T47D (cell line): ENCODE results near the gene SECTM1.
"Not testable (repeated sequence)": the region's sequence is repeated elsewhere in the genome, so short reads cannot be mapped to it uniquely, and the experiment has no call there.

Experiments used
- DNase-seq, 2 experiments: peaks; one replicate each; pipeline versions ENCODE4 v3.0.0 to v3.0.0-alpha.2; 2011 to 2012; ENCODE audit warnings: low read depth in 1 of 2, low spot score in 1 of 2
- JUND ChIP-seq: IDR thresholded peaks from 2 replicates; pipeline ENCODE4 v1.6.1; 2012; ENCODE audit warnings: low read depth
- in situ Hi-C: cut with HindIII; loops from 2 replicates; pipeline ENCODE4 v1.10.0; 2016; ENCODE audit warnings: low sequenced_read_pairs, low pct_unique_long_range_greater_than_20kb

SECTM1 gene

GRCh38 chr17:82333279-82334171, at the start of gene SECTM1:
Gene SECTM1 (minus strand): TSS chr17:82333766. CDS start chr17:82327240, 6,526 bp downstream.
- peak; percentile 69 to 82 for DNase-seq
- in situ Hi-C loops = no loop called here
- TF ChIP-seq JUND = no peak

- in situ Hi-C loops = no loop called here
- TF ChIP-seq JUND = no peak
- no peak for DNase-seq
Measured at GRCh38 chr17:82382933-82383255, 49.3 kb upstream of the SECTM1 start.

GRCh38 chr17:82382220-82382932, 48.8 kb upstream of the SECTM1 start:
- in situ Hi-C loops, DNase-seq: not testable (repeated sequence)

- DNase-seq, in situ Hi-C loops: not testable (repeated sequence)
Measured at GRCh38 chr17:82381703-82382009, 48.1 kb upstream of the SECTM1 start.

GRCh38 chr17:82380860-82381702, 47.5 kb upstream of the SECTM1 start:
- no peak for TF ChIP-seq JUND
- peak; percentile 58 to 77 for DNase-seq
- in situ Hi-C loops = no loop called here

- DNase-seq = peak in 1 of 2 experiments; percentile 67
- in situ Hi-C loops = no loop called here
Measured at GRCh38 chr17:82378741-82379021, 45.1 kb upstream of the SECTM1 start.

GRCh38 chr17:82377924-82378740, 44.6 kb upstream of the SECTM1 start:
- no peak for TF ChIP-seq JUND
- no peak for DNase-seq
- in situ Hi-C loops = no loop called here

More at GRCh38 chr17:82378741-82379021, 45.1 kb upstream of the SECTM1 start:
- no peak for TF ChIP-seq JUND

GRCh38 chr17:82377294-82377693, 43.7 kb upstream of the SECTM1 start:
- in situ Hi-C loops, DNase-seq: not testable (repeated sequence)

GRCh38 chr17:82376042-82376730, 42.6 kb upstream of the SECTM1 start:
- in situ Hi-C loops = no loop called here
- no peak for TF ChIP-seq JUND
- DNase-seq = no peak

GRCh38 chr17:82375359-82376041, 41.9 kb upstream of the SECTM1 start:
- no peak for DNase-seq
- in situ Hi-C loops = no loop called here
- no peak for TF ChIP-seq JUND

- in situ Hi-C loops = no loop called here
- TF ChIP-seq JUND = no peak
Measured at GRCh38 chr17:82374626-82375331, 41.2 kb upstream of the SECTM1 start.

More at GRCh38 chr17:82374626-82375331, 41.2 kb upstream of the SECTM1 start:
- DNase-seq = no peak
